Endothelial cell of umbilical vein (primary cell): Measurements from ENCODE around the gene PMEL.

Source experiments
- CTCF ChIP-seq, 2 donors: IDR thresholded peaks; 1 replicate in 1 of 2; 2 replicates in 1 of 2; pipeline ENCODE4 v1.5.1; 2011; ENCODE audit warnings: low read length in 2 of 2, mild to moderate bottlenecking in 2 of 2, moderate library complexity in 2 of 2, control low read depth in 1 of 2, inconsistent platforms in 1 of 2, low read depth in 1 of 2; ENCODE audit not compliant: insufficient read depth in 1 of 2; ENCODE audit errors: extremely low read depth in 1 of 2
- EZH2 ChIP-seq: IDR thresholded peaks from 2 replicates; pipeline ENCODE4 v1.6.1; 2012; ENCODE audit warnings: borderline replicate concordance, low read depth, mild to moderate bottlenecking, moderate library complexity, low read length, inconsistent platforms; ENCODE audit not compliant: severe bottlenecking
- FOS ChIP-seq: IDR thresholded peaks from 2 replicates; pipeline ENCODE4 v1.6.1; 2011; ENCODE audit warnings: mild to moderate bottlenecking, low read length, moderate library complexity, borderline replicate concordance; ENCODE audit not compliant: insufficient read depth
- POLR2A ChIP-seq: IDR thresholded peaks from 2 replicates; pipeline ENCODE4 v1.6.1; 2012; ENCODE audit warnings: low read depth, mild to moderate bottlenecking, control low read depth, low read length
- POLR2AphosphoS5 ChIP-seq: IDR thresholded peaks from 2 replicates; pipeline ENCODE4 v1.6.1; 2012; ENCODE audit warnings: low read depth, mild to moderate bottlenecking, control low read depth, low read length, moderate library complexity; ENCODE audit not compliant: insufficient read depth
- TF ChIP-seq, protein P1 (sequence below): IDR thresholded peaks from 2 replicates; pipeline ENCODE4 v1.6.1; 2011; ENCODE audit not compliant: insufficient read depth, insufficient read length

- no peak for TF ChIP-seq CTCF (IDR thresholded peaks at IDR 0.05; ENCODE audit: extremely low read depth in 1 of 2, insufficient read depth in 1 of 2, low read depth in 1 of 2, low read length in 2 of 2)
- TF ChIP-seq POLR2A, result no peak
- TF ChIP-seq, protein P1, sequence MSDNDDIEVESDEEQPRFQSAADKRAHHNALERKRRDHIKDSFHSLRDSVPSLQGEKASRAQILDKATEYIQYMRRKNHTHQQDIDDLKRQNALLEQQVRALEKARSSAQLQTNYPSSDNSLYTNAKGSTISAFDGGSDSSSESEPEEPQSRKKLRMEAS, result no peak
- TF ChIP-seq EZH2, result no peak
- TF ChIP-seq POLR2AphosphoS5, result no peak
- no peak for TF ChIP-seq FOS
Observed at GRCh38 chr12:55909513-55909884, 56.3 kb downstream of the PMEL start.
